Measurements from ENCODE around the gene ATP6V1D. TPM values are rescaled to one million over a fixed set of nuclear protein-coding genes. Genes with fewer than 3 reads are reported as not detected.
"Not testable (repeated sequence)": the region's sequence is repeated elsewhere in the genome, so short reads cannot be mapped to it uniquely, and the experiment has no call there.

The ATP6V1D gene
- total and polyA plus RNA-seq, 4 donors, result 49.6 to 134 (median 60.2) TPM

GRCh38 chr14:67331368-67332125 lies 28.1 kb downstream of the ATP6V1D start:
- no peak for TF ChIP-seq CTCF (IDR thresholded peaks at IDR 0.05; ENCODE audit: control extremely low read depth, extremely low read depth)
- Histone ChIP-seq H3K9ac (ENCODE audit: insufficient read depth in 1 of 2, low read length in 2 of 2) (no peak overlapping the region), H3K36me3 (ENCODE audit: control insufficient read depth in 4 of 4, insufficient read depth in 4 of 4, low read length in 4 of 4) (peaks cover 3 to 36% (median 26%) of the 10 kb centered on the region in 4 donors), H3K27ac (ENCODE audit: low read depth in 1 of 2, low read length in 1 of 2) (no peak overlapping the region), H3K4me3 (no peak overlapping the region), H3K9me3 (ENCODE audit: control insufficient read depth in 4 of 4, insufficient read depth in 3 of 4, low read length in 3 of 4) (no peaks in the 10 kb centered on the region), H3K4me1 (ENCODE audit: control insufficient read depth in 5 of 5, insufficient read depth in 5 of 5, low read length in 5 of 5) (no peaks in the 10 kb centered on the region), H3K27me3 (ENCODE audit: control insufficient read depth in 3 of 3, insufficient read depth in 3 of 3, low read length in 2 of 3) (no peaks in the 10 kb centered on the region)
- 95 to 97% methylated on average over 5 of the region's 5 CpGs for WGBS, 2 donors
- no peak for ATAC-seq (ENCODE audit: insufficient read depth, low FRiP score)
- no peak for DNase-seq

- H3K27ac ChIP-seq (ENCODE audit: low read depth in 1 of 2, low read length in 1 of 2); ATAC-seq (ENCODE audit: insufficient read depth, low FRiP score); H3K4me1 ChIP-seq (ENCODE audit: control insufficient read depth in 5 of 5, insufficient read depth in 5 of 5, low read length in 5 of 5); H3K4me3 ChIP-seq; DNase-seq; H3K9ac ChIP-seq (ENCODE audit: insufficient read depth in 1 of 2, low read length in 2 of 2); H3K27me3 ChIP-seq (ENCODE audit: control insufficient read depth in 3 of 3, insufficient read depth in 3 of 3, low read length in 2 of 3); H3K9me3 ChIP-seq (ENCODE audit: control insufficient read depth in 4 of 4, insufficient read depth in 3 of 4, low read length in 3 of 4): not testable (repeated sequence)
- peaks cover 3 to 22% (median 14%) of the 10 kb centered on the region in 4 donors for H3K36me3 ChIP-seq (ENCODE audit: control insufficient read depth in 4 of 4, insufficient read depth in 4 of 4, low read length in 4 of 4)
- WGBS, 2 donors, result 99% methylated on average over 4 of the region's 4 CpGs
Measured at GRCh38 chr14:67329666-67330065, 29.9 kb downstream of the ATP6V1D start.

GRCh38 chr14:67319142-67319541 lies 40.5 kb downstream of the ATP6V1D start:
- Histone ChIP-seq H3K9ac (ENCODE audit: insufficient read depth in 1 of 2, low read length in 2 of 2) (no peak overlapping the region), H3K27me3 (ENCODE audit: control insufficient read depth in 3 of 3, insufficient read depth in 3 of 3, low read length in 2 of 3) (no peaks in the 10 kb centered on the region), H3K4me1 (ENCODE audit: control insufficient read depth in 5 of 5, insufficient read depth in 5 of 5, low read length in 5 of 5) (no peaks in the 10 kb centered on the region), H3K9me3 (ENCODE audit: control insufficient read depth in 4 of 4, insufficient read depth in 3 of 4, low read length in 3 of 4) (no peaks in the 10 kb centered on the region), H3K27ac (ENCODE audit: low read depth in 1 of 2, low read length in 1 of 2) (no peak overlapping the region), H3K36me3 (ENCODE audit: control insufficient read depth in 4 of 4, insufficient read depth in 4 of 4, low read length in 4 of 4) (peaks cover 4 to 27% (median 12%) of the 10 kb centered on the region in 4 donors), H3K4me3 (no peak overlapping the region)
- no peak for TF ChIP-seq CTCF (IDR thresholded peaks at IDR 0.05; ENCODE audit: control extremely low read depth, extremely low read depth)
- no peak for ATAC-seq (ENCODE audit: insufficient read depth, low FRiP score)
- DNase-seq, result no peak

GRCh38 chr14:67317822-67318221 lies 41.8 kb downstream of the ATP6V1D start:
- no peaks in the 10 kb centered on the region for H3K9me3 ChIP-seq (ENCODE audit: control insufficient read depth in 4 of 4, insufficient read depth in 3 of 4, low read length in 3 of 4)
- ATAC-seq (ENCODE audit: insufficient read depth, low FRiP score) (no peak), DNase-seq (no peak)
- H3K4me3 ChIP-seq, result no peak overlapping the region
- H3K36me3 ChIP-seq (ENCODE audit: control insufficient read depth in 4 of 4, insufficient read depth in 4 of 4, low read length in 4 of 4), result peaks cover 4 to 26% (median 8%) of the 10 kb centered on the region in 4 donors
- no peak overlapping the region for H3K9ac ChIP-seq (ENCODE audit: insufficient read depth in 1 of 2, low read length in 2 of 2)
- H3K27ac ChIP-seq (ENCODE audit: low read depth in 1 of 2, low read length in 1 of 2), result no peak overlapping the region
- no peak for TF ChIP-seq CTCF (IDR thresholded peaks at IDR 0.05; ENCODE audit: control extremely low read depth, extremely low read depth)
- H3K4me1 ChIP-seq (ENCODE audit: control insufficient read depth in 5 of 5, insufficient read depth in 5 of 5, low read length in 5 of 5), result no peaks in the 10 kb centered on the region
- no peaks in the 10 kb centered on the region for H3K27me3 ChIP-seq (ENCODE audit: control insufficient read depth in 3 of 3, insufficient read depth in 3 of 3, low read length in 2 of 3)
- WGBS, 2 donors, result 92 to 97% methylated on average over 1 of the region's 1 CpG

Data from lung (tissue), 12 donors.